DLD1 (cell line): ENCODE measurements around the gene S1PR3.
"Not testable (repeated sequence)": the region's sequence is repeated elsewhere in the genome, so short reads cannot be mapped to it uniquely, and the experiment has no call there.

ENCODE experiments used
- in situ Hi-C: cut with HindIII; loops from 2 replicates; pipeline ENCODE4 v1.10.0; 2017; ENCODE audit warnings: low sequenced_read_pairs

Gene S1PR3

DNA sequence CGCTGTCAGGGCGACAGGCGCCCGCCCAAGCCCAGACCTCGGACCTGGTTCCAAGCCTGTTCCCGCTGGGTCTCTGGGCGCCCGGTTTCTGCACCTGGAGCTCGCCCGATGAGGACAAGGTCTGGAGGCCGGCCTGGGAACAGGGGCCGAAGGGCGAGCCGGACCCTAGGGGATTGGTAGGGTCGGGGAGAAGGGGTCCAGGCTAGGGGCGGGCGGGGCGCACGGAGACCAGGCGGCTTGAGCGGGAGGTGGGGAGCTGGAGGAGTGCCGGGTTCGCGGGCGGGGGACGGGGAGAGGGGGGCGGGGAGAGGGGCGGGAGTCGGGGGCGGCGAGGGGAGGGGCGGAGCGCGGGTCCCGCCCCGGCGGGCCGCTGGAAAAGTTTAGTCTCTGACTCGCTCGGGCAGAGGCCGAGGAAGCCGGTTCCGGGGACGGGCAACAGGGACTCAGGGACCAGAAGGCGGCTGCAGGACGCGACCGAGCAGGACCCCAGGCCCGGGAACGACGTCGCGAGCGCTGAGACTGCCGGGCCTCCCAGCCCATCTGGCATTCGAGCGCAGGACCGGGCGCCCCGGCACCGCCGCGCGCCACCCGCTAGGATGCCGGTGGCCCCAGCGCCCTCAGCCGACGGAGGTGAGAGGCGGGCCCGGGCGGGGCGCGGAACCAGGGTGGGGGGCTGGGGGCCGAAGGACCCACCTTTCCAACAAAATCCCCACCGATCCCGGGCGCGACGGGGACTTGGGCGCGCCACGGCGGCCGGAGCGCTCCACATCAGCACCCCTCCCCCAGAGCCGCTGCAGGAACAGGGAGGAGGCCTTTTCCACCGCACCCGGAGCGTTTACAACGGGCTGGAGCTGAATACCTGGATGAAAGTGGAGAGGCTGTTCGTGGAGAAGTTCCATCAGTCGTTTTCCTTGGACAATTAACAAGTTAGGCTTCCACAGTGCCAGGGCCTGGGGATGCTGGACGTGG is at the start of gene S1PR3:
TSS of gene S1PR3 (plus strand) at position 403 of the 969 bp plus-strand sequence. CDS start 9,733 bp downstream, outside the sequence.
- in situ Hi-C loops, result no loop called here

DNA sequence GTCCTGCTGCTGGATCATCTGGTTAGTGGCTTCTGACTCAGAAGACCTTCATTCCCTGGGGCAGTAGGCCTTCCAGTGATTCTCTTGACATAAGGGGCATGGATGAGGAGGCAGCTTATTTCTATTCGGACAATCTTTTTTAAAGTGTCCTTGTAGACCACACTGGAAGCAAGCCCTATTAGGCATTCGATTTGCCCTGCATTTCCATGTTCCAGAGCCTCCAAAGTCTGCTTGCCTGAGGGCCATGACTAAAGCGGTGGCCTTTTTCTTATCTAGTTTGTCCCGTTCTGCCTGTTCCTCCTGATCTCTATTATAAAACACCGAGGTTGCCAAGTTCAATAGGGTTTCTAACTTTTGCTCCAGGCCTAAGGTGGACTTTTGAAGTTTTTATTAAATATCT is 49.7 kb upstream of the S1PR3 start:
- in situ Hi-C loops, result not testable (repeated sequence)

GRCh38 chr9:88942411-88942810 is 48.9 kb upstream of the S1PR3 start:
- in situ Hi-C loops, result no loop called here

DNA sequence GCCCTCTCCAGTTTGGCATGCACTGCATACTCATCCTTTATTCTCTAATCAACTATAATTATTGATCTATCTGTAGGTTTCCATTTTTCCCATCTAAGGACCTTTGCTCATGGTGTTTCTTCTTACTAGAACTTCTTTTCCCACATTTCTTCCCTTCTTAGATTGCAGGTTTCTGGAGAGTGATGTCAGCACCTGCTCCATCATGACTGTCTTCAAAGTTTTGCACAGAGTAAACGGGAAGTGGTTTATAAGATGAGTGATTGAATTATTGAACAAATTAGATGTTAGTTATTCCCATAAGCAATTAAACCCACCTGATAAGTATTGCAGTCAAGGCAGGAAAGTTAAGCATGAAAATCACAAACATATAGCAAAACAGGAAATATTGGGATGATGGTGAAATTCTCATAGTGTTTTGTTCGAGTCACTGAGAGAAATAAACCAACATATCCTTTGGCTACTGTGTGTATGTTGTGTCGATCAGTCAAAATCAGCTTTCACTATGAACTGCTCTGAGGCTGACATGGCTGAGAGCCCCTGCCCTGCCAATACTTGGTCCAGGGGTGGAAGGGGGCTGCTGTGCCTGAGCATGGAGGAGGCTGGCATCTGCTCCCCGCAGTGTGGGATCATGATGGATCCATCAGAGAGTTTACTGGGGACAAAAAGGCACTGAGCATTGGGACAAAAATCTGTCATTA is 45.5 kb upstream of the S1PR3 start:
- in situ Hi-C loops, result no loop called here

GRCh38 chr9:88947581-88948573 is 43.4 kb upstream of the S1PR3 start:
- in situ Hi-C loops, result no loop called here

- in situ Hi-C loops, result no loop called here
These were observed 41.8 kb upstream of the S1PR3 start for GRCh38 chr9:88949425-88949824.

DNA sequence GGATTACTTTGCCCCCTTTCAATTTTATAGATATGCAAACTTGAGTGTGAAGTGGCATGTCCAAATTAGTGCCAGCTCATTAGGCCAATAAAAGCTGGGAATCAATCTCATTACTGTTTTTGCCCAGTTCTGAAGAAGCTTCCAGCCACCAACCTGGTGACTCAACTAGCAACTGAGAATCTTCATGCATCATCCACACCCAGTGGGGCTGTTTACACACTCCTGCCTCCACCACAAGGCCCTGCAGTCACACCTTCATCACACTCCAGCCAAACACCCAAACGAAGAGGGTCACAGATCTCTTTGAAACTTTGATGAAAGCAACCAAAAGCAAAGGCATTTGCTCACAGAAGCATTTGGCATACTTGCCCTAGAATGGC is 41.3 kb upstream of the S1PR3 start:
- in situ Hi-C loops, result no loop called here

- in situ Hi-C loops, result no loop called here
These were observed 40.7 kb upstream of the S1PR3 start for GRCh38 chr9:88950341-88951154.

DNA sequence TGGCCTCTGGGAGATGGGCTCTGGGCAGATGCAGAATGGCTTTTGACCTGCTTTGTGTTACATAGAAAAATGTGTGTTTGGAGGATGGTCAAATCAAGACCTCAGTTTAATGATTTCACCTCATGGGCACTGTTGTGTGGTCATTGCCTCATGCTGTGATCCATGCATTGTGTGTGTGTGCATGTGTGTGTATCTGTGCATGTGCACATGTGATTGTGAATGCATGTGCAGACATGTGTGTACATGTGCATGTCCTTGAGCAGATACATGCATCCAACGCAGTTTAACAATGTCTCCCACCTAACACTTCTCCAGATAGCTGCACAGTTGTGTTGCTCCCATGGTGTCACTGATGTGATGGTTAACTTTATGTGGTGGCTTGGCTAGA is 40.1 kb upstream of the S1PR3 start:
- in situ Hi-C loops, result no loop called here

GRCh38 chr9:88952086-88952615 is 39.1 kb upstream of the S1PR3 start:
- in situ Hi-C loops, result no loop called here

DNA sequence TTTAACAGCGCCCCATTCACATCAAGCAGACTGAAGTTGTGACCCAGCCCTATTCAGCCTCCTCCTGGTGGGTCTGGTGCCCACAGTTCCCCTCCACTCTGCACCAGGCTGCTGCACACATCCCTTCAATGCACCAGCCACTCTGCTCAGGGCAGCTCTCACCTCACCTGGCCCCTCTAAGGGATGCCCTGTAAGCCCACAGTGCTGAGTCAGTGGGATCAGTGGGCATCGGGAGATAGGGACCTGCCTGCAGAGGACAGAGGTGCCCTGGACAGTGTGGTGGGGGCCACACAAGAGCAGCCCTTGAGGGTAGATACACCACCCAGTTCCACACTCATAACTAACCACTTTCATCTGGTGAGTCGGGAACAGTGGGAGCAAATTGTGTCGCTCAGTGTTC is 38.3 kb upstream of the S1PR3 start:
- in situ Hi-C loops, result no loop called here

DNA sequence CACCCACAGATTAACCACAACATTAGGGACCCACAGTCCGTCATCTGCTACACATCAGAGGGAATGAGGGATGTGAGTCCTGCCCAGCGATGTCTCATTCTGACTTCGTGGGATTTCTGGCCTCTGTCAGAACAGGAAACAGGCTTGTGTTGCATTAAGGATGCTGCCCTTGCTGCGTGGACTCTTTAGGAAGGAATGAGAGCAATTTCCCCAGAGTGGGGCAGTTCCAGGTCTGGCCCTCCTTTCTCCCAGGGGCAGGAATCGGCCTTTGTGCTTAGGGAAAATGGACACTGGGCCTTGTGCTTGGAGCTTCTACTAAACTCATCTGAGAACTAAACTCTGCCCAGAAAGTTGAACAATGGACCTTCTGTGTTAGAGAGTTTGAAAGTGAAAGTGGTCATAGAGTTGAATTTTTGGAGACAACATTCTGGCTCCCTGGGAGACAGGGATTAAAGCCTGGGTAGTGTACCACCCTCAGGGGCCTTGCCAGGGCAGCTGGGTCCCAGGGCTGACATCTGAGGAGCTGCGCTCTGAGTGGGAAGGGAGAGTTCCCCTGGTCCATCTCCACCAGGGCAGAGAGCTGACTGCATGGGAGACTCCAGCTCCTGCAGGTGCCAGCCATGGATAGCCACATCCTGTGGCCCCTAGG is 37.8 kb upstream of the S1PR3 start:
- in situ Hi-C loops, result no loop called here

DNA sequence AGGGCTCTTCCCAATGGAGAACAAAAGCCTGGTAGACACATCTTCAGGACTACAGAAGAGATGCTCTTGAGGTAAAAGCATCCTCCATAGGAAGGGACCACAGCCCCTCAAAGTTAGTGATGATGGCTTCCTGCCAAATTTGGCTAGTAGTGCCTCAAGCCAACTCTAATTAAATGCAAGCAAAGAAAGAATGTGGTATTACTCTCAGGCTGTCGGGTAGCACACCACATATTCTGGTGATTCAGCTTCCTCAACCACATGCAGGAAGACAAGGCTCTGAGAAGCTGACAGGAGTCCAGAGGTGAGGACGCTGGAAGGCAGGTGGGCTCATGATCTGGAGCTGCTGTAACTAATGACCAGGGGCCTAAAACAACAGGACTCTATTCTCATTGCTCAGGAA is 37.2 kb upstream of the S1PR3 start:
- in situ Hi-C loops, result no loop called here

GRCh38 chr9:88957526-88957925 is 33.7 kb upstream of the S1PR3 start:
- in situ Hi-C loops, result no loop called here

GRCh38 chr9:88959727-88960469 is 31.4 kb upstream of the S1PR3 start:
- in situ Hi-C loops, result no loop called here

DNA sequence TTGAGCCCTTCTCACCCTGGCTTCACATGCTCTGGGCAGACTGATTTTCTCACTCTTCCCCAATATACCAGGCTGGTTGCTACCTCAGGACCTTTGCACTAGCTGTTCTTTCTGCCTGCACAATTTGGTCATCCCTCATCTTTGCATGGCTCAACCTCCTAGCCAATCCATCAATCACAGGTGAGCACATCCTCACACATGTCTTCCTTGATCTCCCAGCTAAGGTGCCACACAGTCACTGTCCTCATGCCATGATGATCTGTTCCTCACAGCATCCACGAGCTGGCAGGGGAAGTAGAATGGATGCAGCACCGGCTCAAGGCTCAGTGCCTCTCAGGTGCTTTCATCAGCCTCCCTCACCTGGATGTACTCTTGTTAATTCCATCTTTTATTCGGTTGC is 30.6 kb upstream of the S1PR3 start:
- in situ Hi-C loops, result no loop called here

GRCh38 chr9:88965473-88965872 is 25.8 kb upstream of the S1PR3 start:
- in situ Hi-C loops, result no loop called here

DNA sequence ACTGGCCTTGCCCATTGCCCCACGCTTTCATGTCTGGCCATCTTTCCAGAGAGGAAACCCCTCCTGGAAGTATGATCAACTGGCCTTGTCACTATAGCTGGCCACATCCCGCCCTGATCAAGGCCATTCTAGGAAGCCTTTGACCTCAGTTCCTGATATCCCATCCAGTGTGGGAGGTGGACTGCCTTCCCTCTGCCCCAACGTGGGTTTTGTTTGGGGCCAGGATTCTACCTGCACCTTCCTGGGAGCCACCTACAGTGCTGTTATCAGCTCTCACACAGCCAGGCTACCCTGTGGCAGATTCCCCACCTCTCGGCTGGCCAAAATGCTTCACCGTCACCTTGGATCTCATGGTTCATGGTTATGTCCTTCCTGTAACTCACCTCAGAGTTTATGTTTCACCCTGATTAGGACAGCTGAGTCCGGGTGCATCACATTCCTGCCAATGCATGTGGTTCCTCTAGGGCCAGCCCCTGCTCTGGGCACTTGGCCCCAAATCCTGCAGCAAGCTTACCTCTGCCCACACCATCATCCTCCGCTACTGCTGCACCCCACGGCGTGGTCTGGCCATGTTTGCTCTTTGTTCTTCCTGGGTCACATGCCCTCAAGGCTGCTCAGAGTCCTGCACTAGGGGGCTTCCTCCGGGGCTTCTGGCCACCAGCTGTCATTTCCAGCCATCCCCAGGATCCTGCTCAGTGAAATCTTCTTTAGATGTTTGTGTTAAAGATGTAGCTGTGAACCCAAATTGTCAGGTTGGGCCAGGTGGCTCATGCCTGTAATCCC is 24.2 kb upstream of the S1PR3 start:
- in situ Hi-C loops, result no loop called here
